Astrocyte (in vitro differentiated cells and primary cell): ENCODE data around the gene THPO. TPM values are rescaled to one million over a fixed set of nuclear protein-coding genes. Genes with fewer than 3 reads are reported as not detected.

Experiments used
- DNase-seq: peaks from one replicate; pipeline ENCODE4 v3.0.0-alpha.2; 2010; ENCODE audit warnings: low read depth
- FAIRE-seq: peaks from 2 replicates; lab custom pipeline; 2011; peaks lifted over from hg19 to GRCh38; lab: Jason Lieb, UNC
- H2AFZ ChIP-seq: 2 replicates; pipeline ENCODE4 v1.6.0; 2012; ENCODE audit warnings: low read depth, low read length, inconsistent platforms
- H3K27ac ChIP-seq: 2 replicates; pipeline ENCODE4 v1.5.1; 2011; ENCODE audit warnings: low read depth, low read length, inconsistent platforms
- H3K27me3 ChIP-seq: 2 replicates; pipeline ENCODE4 v1.6.0; 2011; ENCODE audit warnings: low read length, inconsistent platforms; ENCODE audit not compliant: insufficient read depth
- H3K36me3 ChIP-seq: 2 replicates; pipeline ENCODE4 v1.5.1; 2011; ENCODE audit warnings: low read length, inconsistent platforms; ENCODE audit not compliant: insufficient read depth
- H3K4me1 ChIP-seq: 2 replicates; pipeline ENCODE4 v1.5.1; 2011; ENCODE audit warnings: low read length, inconsistent platforms; ENCODE audit not compliant: insufficient read depth
- H3K4me2 ChIP-seq: 2 replicates; pipeline ENCODE4 v1.6.0; 2012; ENCODE audit warnings: low read length, inconsistent platforms
- H3K4me3 ChIP-seq: 2 replicates; pipeline ENCODE4 v1.5.1; 2011; ENCODE audit warnings: low read depth, mild to moderate bottlenecking, low read length, inconsistent platforms; ENCODE audit not compliant: insufficient read depth
- H3K79me2 ChIP-seq: 2 replicates; pipeline ENCODE4 v1.6.0; 2012; ENCODE audit warnings: mild to moderate bottlenecking, low read length, inconsistent platforms; ENCODE audit not compliant: insufficient read depth
- H3K9ac ChIP-seq: 2 replicates; pipeline ENCODE4 v1.6.0; 2012; ENCODE audit warnings: mild to moderate bottlenecking, low read length, inconsistent platforms
- H3K9me3 ChIP-seq: 2 replicates; pipeline ENCODE4 v1.5.1; 2012; ENCODE audit warnings: low read depth, mild to moderate bottlenecking, low read length, inconsistent platforms; ENCODE audit not compliant: insufficient read depth
- H4K20me1 ChIP-seq: 2 replicates; pipeline ENCODE4 v1.6.0; 2012; ENCODE audit warnings: low read length, inconsistent platforms; ENCODE audit not compliant: insufficient read depth
- H3K27ac Mint-ChIP-seq: one replicate; pipeline ENCODE4 v1.8.0; 2021; ENCODE audit warnings: mild to moderate bottlenecking, mixed read lengths; ENCODE audit not compliant: unreplicated experiment
- H3K27me3 Mint-ChIP-seq: one replicate; pipeline ENCODE4 v1.8.0; 2021; ENCODE audit warnings: low read depth, mixed read lengths; ENCODE audit not compliant: unreplicated experiment
- H3K36me3 Mint-ChIP-seq: one replicate; pipeline ENCODE4 v1.8.0; 2021; ENCODE audit warnings: low read depth, mixed read lengths; ENCODE audit not compliant: unreplicated experiment
- H3K4me1 Mint-ChIP-seq: one replicate; pipeline ENCODE4 v1.8.0; 2021; ENCODE audit warnings: low read depth, mixed read lengths; ENCODE audit not compliant: unreplicated experiment
- H3K4me3 Mint-ChIP-seq: one replicate; pipeline ENCODE4 v1.8.0; 2021; ENCODE audit warnings: mild to moderate bottlenecking, moderate library complexity, mixed read lengths; ENCODE audit not compliant: unreplicated experiment
- H3K9me3 Mint-ChIP-seq: one replicate; pipeline ENCODE4 v1.8.0; 2021; ENCODE audit warnings: mild to moderate bottlenecking, mixed read lengths; ENCODE audit not compliant: unreplicated experiment
- CTCF ChIP-seq: IDR thresholded peaks from 2 replicates; pipeline ENCODE4 v1.5.1; 2011; ENCODE audit warnings: low read depth, mild to moderate bottlenecking, inconsistent platforms, low read length, moderate library complexity; ENCODE audit not compliant: insufficient read depth
- EZH2 ChIP-seq: IDR thresholded peaks from 2 replicates; pipeline ENCODE4 v1.6.1; 2012; ENCODE audit warnings: mild to moderate bottlenecking, low read length, inconsistent platforms; ENCODE audit not compliant: insufficient read depth
- total RNA-seq: library from RNA; stranded (reverse); gene quantifications from 2 replicates; pipeline ENCODE4 v1.2.1, GENCODE V29; 2021

The THPO gene
- total RNA-seq, 1 donor from 2014 or later: 0.25 TPM

- Mint-ChIP-seq H3K9me3 (no peaks in the 10 kb centered on the region), H3K4me3 (no peak overlapping the region), H3K27me3 (peaks cover 54% of the 10 kb centered on the region), H3K36me3 (peaks cover 2% of the 10 kb centered on the region), H3K4me1 (peaks cover 16% of the 10 kb centered on the region), H3K27ac (peak overlapping the region; percentile 38)
- FAIRE-seq (no peak), DNase-seq (no peak)
- no peak overlapping the region for H3K9ac ChIP-seq
- TF ChIP-seq CTCF (no peak), EZH2 (no peak)
- no peak overlapping the region for H2AFZ ChIP-seq
- no peak overlapping the region for H3K4me3 ChIP-seq
- peaks cover 41% of the 10 kb centered on the region for H3K27me3 ChIP-seq
- H3K79me2 ChIP-seq: no peaks in the 10 kb centered on the region
- H3K27ac ChIP-seq: no peak overlapping the region
- peaks cover 5% of the 10 kb centered on the region for H3K4me1 ChIP-seq
- H4K20me1 ChIP-seq: no peaks in the 10 kb centered on the region
- no peak overlapping the region for H3K4me2 ChIP-seq
- H3K36me3 ChIP-seq: no peaks in the 10 kb centered on the region
- no peaks in the 10 kb centered on the region for H3K9me3 ChIP-seq
Observed at GRCh38 chr3:184382326-184383032, 4.5 kb upstream of the THPO start.

GRCh38 chr3:184381261-184382224, 3.5 kb upstream of the THPO start:
- Histone ChIP-seq H3K4me2 (peak overlapping the region; percentile 44), H3K79me2 (no peaks in the 10 kb centered on the region), H3K27me3 (peaks cover 43% of the 10 kb centered on the region), H3K36me3 (no peaks in the 10 kb centered on the region), H4K20me1 (no peaks in the 10 kb centered on the region), H3K9ac (no peak overlapping the region), H3K27ac (no peak overlapping the region), H3K4me1 (peaks cover 5% of the 10 kb centered on the region), H2AFZ (peak overlapping the region; percentile 69), H3K9me3 (no peaks in the 10 kb centered on the region), H3K4me3 (no peak overlapping the region)
- FAIRE-seq (no peak), DNase-seq (no peak)
- H3K36me3 Mint-ChIP-seq: peaks cover 2% of the 10 kb centered on the region
- peaks cover 53% of the 10 kb centered on the region for H3K27me3 Mint-ChIP-seq
- no peak for TF ChIP-seq CTCF
- TF ChIP-seq EZH2: peak; percentile 6
- H3K4me1 Mint-ChIP-seq: peaks cover 18% of the 10 kb centered on the region
- no peak overlapping the region for H3K27ac Mint-ChIP-seq
- peak overlapping the region; percentile 69 for H3K4me3 Mint-ChIP-seq
- no peaks in the 10 kb centered on the region for H3K9me3 Mint-ChIP-seq
